Neuronal stem cell (in vitro differentiated cells): ENCODE results near the gene NEK5.

ENCODE experiments used
- DNase-seq: peaks from one replicate; pipeline ENCODE4 v3.0.0-alpha.2; 2013; ENCODE audit warnings: low spot score
- H2AFZ ChIP-seq: one replicate; pipeline ENCODE4 v1.6.1; 2013; ENCODE audit warnings: mild to moderate bottlenecking, low read length, inconsistent platforms
- H2AK5ac ChIP-seq: 2 replicates; pipeline ENCODE4 v1.6.1; 2013; ENCODE audit warnings: low read depth, mild to moderate bottlenecking, inconsistent platforms, low read length, moderate library complexity, mixed read lengths
- H2BK120ac ChIP-seq: 2 replicates; pipeline ENCODE4 v1.6.1; 2013; ENCODE audit warnings: low read depth, mild to moderate bottlenecking, inconsistent platforms, low read length, moderate library complexity, mixed read lengths
- H2BK12ac ChIP-seq: one replicate; pipeline ENCODE4 v1.6.1; 2013; ENCODE audit warnings: low read length, inconsistent platforms
- H2BK15ac ChIP-seq: 2 replicates; pipeline ENCODE4 v1.6.1; 2013; ENCODE audit warnings: mild to moderate bottlenecking, low read length, inconsistent platforms, mixed read lengths
- H2BK5ac ChIP-seq: one replicate; pipeline ENCODE4 v1.6.1; 2013; ENCODE audit warnings: inconsistent platforms, mild to moderate bottlenecking, low read length, moderate library complexity
- H3K14ac ChIP-seq: one replicate; pipeline ENCODE4 v1.6.1; 2013; ENCODE audit warnings: low read length, inconsistent platforms
- H3K18ac ChIP-seq: 2 replicates; pipeline ENCODE4 v1.6.1; 2013; ENCODE audit warnings: low read length, inconsistent platforms
- H3K23ac ChIP-seq: 2 replicates; pipeline ENCODE4 v1.6.1; 2013; ENCODE audit warnings: low read depth, mild to moderate bottlenecking, mixed read lengths, low read length, inconsistent platforms; ENCODE audit not compliant: poor library complexity
- H3K27ac ChIP-seq: replicated peaks from 3 replicates; pipeline ENCODE4 v1.5.1; 2013; ENCODE audit warnings: low read length, inconsistent platforms
- H3K27me3 ChIP-seq, 3 experiments: 2 replicates each; pipeline ENCODE4 v1.6.1; 2013; ENCODE audit warnings: low read length in 3 of 3, mild to moderate bottlenecking in 2 of 3, inconsistent platforms in 1 of 3, low read depth in 1 of 3, mixed read lengths in 1 of 3, moderate library complexity in 1 of 3; ENCODE audit not compliant: control insufficient read depth in 3 of 3, insufficient read depth in 3 of 3
- H3K36me3 ChIP-seq, 2 donors: replicated peaks in 1 of 2; 2 replicates each; pipeline ENCODE4 v1.6.1; 2013; ENCODE audit warnings: low read length in 2 of 2; ENCODE audit not compliant: control insufficient read depth in 2 of 2, insufficient read depth in 2 of 2
- H3K4ac ChIP-seq: 2 replicates; pipeline ENCODE4 v1.6.1; 2013; ENCODE audit warnings: inconsistent platforms, mild to moderate bottlenecking, low read length, moderate library complexity
- H3K4me1 ChIP-seq, 2 donors: 1 replicate in 1 of 2; 2 replicates in 1 of 2; pipeline ENCODE4 v1.6.1; 2013; ENCODE audit warnings: low read length in 2 of 2, low read depth in 1 of 2; ENCODE audit not compliant: control insufficient read depth in 2 of 2, insufficient read depth in 1 of 2
- H3K4me2 ChIP-seq: one replicate; pipeline ENCODE4 v1.6.1; 2013; ENCODE audit warnings: mild to moderate bottlenecking, low read length, inconsistent platforms; ENCODE audit not compliant: insufficient read depth, poor library complexity, severe bottlenecking
- H3K4me3 ChIP-seq, 2 donors: 2 replicates each; pipeline ENCODE4 v1.5.1; 2013; ENCODE audit warnings: low read length in 2 of 2, mild to moderate bottlenecking in 2 of 2, inconsistent platforms in 1 of 2, moderate library complexity in 1 of 2
- H3K79me1 ChIP-seq: one replicate; pipeline ENCODE4 v1.6.1; 2013; ENCODE audit warnings: low read depth, mild to moderate bottlenecking, inconsistent platforms, low read length, moderate library complexity
- H3K9ac ChIP-seq: one replicate; pipeline ENCODE4 v1.6.1; 2013; ENCODE audit warnings: mild to moderate bottlenecking, low read depth, low read length, inconsistent platforms; ENCODE audit not compliant: poor library complexity
- H3K9me3 ChIP-seq, 2 donors: replicated peaks in 1 of 2; 2 replicates each; pipeline versions ENCODE3 to v1.6.1; 2013; ENCODE audit warnings: low read length in 2 of 2, mild to moderate bottlenecking in 2 of 2, inconsistent platforms in 1 of 2, low read depth in 1 of 2, mixed read lengths in 1 of 2, moderate library complexity in 1 of 2; ENCODE audit not compliant: control insufficient read depth in 2 of 2, insufficient read depth in 1 of 2
- H4K8ac ChIP-seq: one replicate; pipeline ENCODE4 v1.6.1; 2013; ENCODE audit warnings: low read depth, mild to moderate bottlenecking, inconsistent platforms, low read length, moderate library complexity
- H4K91ac ChIP-seq: one replicate; pipeline ENCODE4 v1.6.1; 2013; ENCODE audit warnings: low read length, low read depth, mild to moderate bottlenecking, inconsistent platforms; ENCODE audit not compliant: poor library complexity
- WGBS, 2 donors: extraction: QIAGEN DNeasy Blood & Tissue Kit; methylation state at CpG; one replicate each; pipeline ENCODE4 v1.1.7; 2013; ENCODE audit warnings: missing lambda C conversion rate in 2 of 2, mixed read lengths in 1 of 2; ENCODE audit not compliant: insufficient read length in 2 of 2, insufficient replicate concordance in 1 of 2; ENCODE audit errors: extremely low coverage in 2 of 2; 5-methylcytosine and 5-hydroxymethylcytosine counted together

Gene NEK5

GRCh38 chr13:52096748-52097147, 32.1 kb downstream of the NEK5 start:
- Histone ChIP-seq H3K4me3 (no peak overlapping the region), H3K79me1 (no peaks in the 10 kb centered on the region), H3K4me1 (no peaks in the 10 kb centered on the region), H2BK120ac (no peak overlapping the region), H3K9me3 (no peaks in the 10 kb centered on the region), H3K36me3 (no peaks in the 10 kb centered on the region), H4K91ac (no peak overlapping the region), H3K27ac (no peak overlapping the region), H3K4ac (no peak overlapping the region), H3K4me2 (no peak overlapping the region), H3K14ac (no peak overlapping the region), H2BK5ac (no peak overlapping the region), H2BK12ac (no peak overlapping the region), H4K8ac (no peak overlapping the region), H3K23ac (no peak overlapping the region), H2AK5ac (no peak overlapping the region), H3K27me3 (peaks cover 0 to 5% (median 0%) of the 10 kb centered on the region in 3 experiments), H2AFZ (no peak overlapping the region), H3K9ac (no peak overlapping the region), H3K18ac (no peak overlapping the region), H2BK15ac (no peak overlapping the region)
- no peak for DNase-seq
- no CpG with 5 or more reads among the region's 3 CpGs for WGBS, 2 donors

- no peak overlapping the region for H4K8ac ChIP-seq
- H3K14ac ChIP-seq = no peak overlapping the region
- H3K27me3 ChIP-seq = peaks cover 0 to 5% (median 0%) of the 10 kb centered on the region in 3 experiments
- no peak overlapping the region for H3K4me2 ChIP-seq
- no peaks in the 10 kb centered on the region for H3K36me3 ChIP-seq
- H3K4me1 ChIP-seq = no peaks in the 10 kb centered on the region
- DNase-seq = no peak
- no peak overlapping the region for H2BK5ac ChIP-seq
- no peak overlapping the region for H3K4ac ChIP-seq
- no peaks in the 10 kb centered on the region for H3K9me3 ChIP-seq
- H3K9ac ChIP-seq = no peak overlapping the region
- no peak overlapping the region for H3K27ac ChIP-seq
- no peak overlapping the region for H2BK12ac ChIP-seq
- no peak overlapping the region for H2AK5ac ChIP-seq
- no peaks in the 10 kb centered on the region for H3K79me1 ChIP-seq
- no CpG with 5 or more reads among the region's 2 CpGs for WGBS, 2 donors
- no peak overlapping the region for H2BK120ac ChIP-seq
- H4K91ac ChIP-seq = no peak overlapping the region
- no peak overlapping the region for H2AFZ ChIP-seq
- H3K18ac ChIP-seq = no peak overlapping the region
- H3K23ac ChIP-seq = no peak overlapping the region
- H3K4me3 ChIP-seq = no peak overlapping the region
- no peak overlapping the region for H2BK15ac ChIP-seq
Observed at GRCh38 chr13:52096062-52096461, 32.8 kb downstream of the NEK5 start.

GRCh38 chr13:52092087-52092486, 36.8 kb downstream of the NEK5 start:
- Histone ChIP-seq H3K27ac (no peak overlapping the region), H2BK15ac (no peak overlapping the region), H3K4me2 (no peak overlapping the region), H3K14ac (no peak overlapping the region), H3K9me3 (no peaks in the 10 kb centered on the region), H2AK5ac (no peak overlapping the region), H4K8ac (no peak overlapping the region), H2BK120ac (no peak overlapping the region), H3K9ac (no peak overlapping the region), H3K79me1 (no peaks in the 10 kb centered on the region), H2BK12ac (no peak overlapping the region), H3K4me3 (no peak overlapping the region), H3K18ac (no peak overlapping the region), H2BK5ac (no peak overlapping the region), H2AFZ (no peak overlapping the region), H3K27me3 (peaks cover 0 to 4% (median 0%) of the 10 kb centered on the region in 3 experiments), H4K91ac (no peak overlapping the region), H3K36me3 (no peaks in the 10 kb centered on the region), H3K4me1 (no peaks in the 10 kb centered on the region), H3K23ac (no peak overlapping the region), H3K4ac (no peak overlapping the region)
- no peak for DNase-seq
- WGBS, 2 donors = no CpG with 5 or more reads among the region's 2 CpGs

GRCh38 chr13:52091473-52091872, 37.4 kb downstream of the NEK5 start:
- H2AFZ ChIP-seq = no peak overlapping the region
- peaks cover 0 to 2% of the 10 kb centered on the region in 2 donors for H3K4me1 ChIP-seq
- H3K18ac ChIP-seq = no peak overlapping the region
- H3K36me3 ChIP-seq = no peaks in the 10 kb centered on the region
- no peaks in the 10 kb centered on the region for H3K9me3 ChIP-seq
- no peak overlapping the region for H3K9ac ChIP-seq
- no peak overlapping the region for H3K4me2 ChIP-seq
- H3K27me3 ChIP-seq = peaks cover 0 to 2% (median 0%) of the 10 kb centered on the region in 3 experiments
- no peak overlapping the region for H4K91ac ChIP-seq
- no peak overlapping the region for H2BK15ac ChIP-seq
- WGBS, 2 donors = no CpG with 5 or more reads among the region's 2 CpGs
- H3K27ac ChIP-seq = no peak overlapping the region
- H3K4me3 ChIP-seq = no peak overlapping the region
- H3K23ac ChIP-seq = no peak overlapping the region
- H2BK120ac ChIP-seq = no peak overlapping the region
- H2AK5ac ChIP-seq = no peak overlapping the region
- no peak overlapping the region for H4K8ac ChIP-seq
- H3K14ac ChIP-seq = no peak overlapping the region
- H2BK12ac ChIP-seq = no peak overlapping the region
- H3K4ac ChIP-seq = no peak overlapping the region
- no peak overlapping the region for H2BK5ac ChIP-seq
- DNase-seq = no peak
- no peaks in the 10 kb centered on the region for H3K79me1 ChIP-seq
